ENCODE data around the gene RAB11FIP5.

GRCh38 chr2:73050121-73050545 lies 62.6 kb downstream of the RAB11FIP5 start:
- TF ChIP-seq CTCF (IDR thresholded peaks at IDR 0.05 in 4 of 5, conservative IDR thresholded peaks at IDR 0.05 in 1 of 5) (no peak), POLR2A (IDR thresholded peaks at IDR 0.05) (no peak)
